Trophoblast cell (in vitro differentiated cells and primary cell): ENCODE results near the gene RHEBL1.

Source experiments
- DNase-seq, 2 donors: peaks; one replicate each; pipeline ENCODE4 v3.0.0-alpha.2; 2016
- H2AFZ ChIP-seq: 2 replicates; pipeline ENCODE4 v1.6.1; 2013; ENCODE audit warnings: low read length, moderate library complexity, mild to moderate bottlenecking; ENCODE audit not compliant: insufficient read depth, poor library complexity
- H2AK5ac ChIP-seq: 2 replicates; pipeline ENCODE4 v1.6.1; 2013; ENCODE audit warnings: mild to moderate bottlenecking, low read length
- H2BK120ac ChIP-seq: 2 replicates; pipeline ENCODE4 v1.6.1; 2013; ENCODE audit warnings: low read length, mild to moderate bottlenecking, moderate library complexity; ENCODE audit not compliant: insufficient read depth, poor library complexity
- H2BK12ac ChIP-seq: 2 replicates; pipeline ENCODE4 v1.6.1; 2013; ENCODE audit warnings: mild to moderate bottlenecking, low read length, moderate library complexity
- H2BK5ac ChIP-seq: 2 replicates; pipeline ENCODE4 v1.6.1; 2013; ENCODE audit warnings: low read length, low read depth, moderate library complexity, mild to moderate bottlenecking; ENCODE audit not compliant: poor library complexity
- H3K14ac ChIP-seq: 2 replicates; pipeline ENCODE4 v1.6.1; 2013; ENCODE audit warnings: mild to moderate bottlenecking, low read length
- H3K18ac ChIP-seq: 2 replicates; pipeline ENCODE4 v1.6.1; 2013; ENCODE audit warnings: mild to moderate bottlenecking, low read length
- H3K23ac ChIP-seq: 2 replicates; pipeline ENCODE4 v1.6.1; 2013; ENCODE audit warnings: low read length
- H3K27ac ChIP-seq: 2 replicates; pipeline ENCODE4 v1.5.1; 2013; ENCODE audit warnings: low read depth, mild to moderate bottlenecking, inconsistent platforms, low read length, moderate library complexity
- H3K27me3 ChIP-seq: 2 replicates; pipeline ENCODE4 v1.6.1; 2013; ENCODE audit warnings: inconsistent platforms, mild to moderate bottlenecking, low read length, moderate library complexity; ENCODE audit not compliant: insufficient read depth
- H3K36me3 ChIP-seq, 2 experiments: 1 replicate in 1 of 2; 2 replicates in 1 of 2; pipeline ENCODE4 v1.6.1; 2013; ENCODE audit warnings: low read length in 2 of 2, mild to moderate bottlenecking in 2 of 2, moderate library complexity in 1 of 2; ENCODE audit not compliant: insufficient read depth in 2 of 2, control insufficient read depth in 1 of 2
- H3K4ac ChIP-seq: 2 replicates; pipeline ENCODE4 v1.6.1; 2013; ENCODE audit warnings: low read depth, mild to moderate bottlenecking, low read length, moderate library complexity
- H3K4me1 ChIP-seq, 2 experiments: 1 replicate in 1 of 2; 2 replicates in 1 of 2; pipeline ENCODE4 v1.6.1; 2013; ENCODE audit warnings: low read length in 2 of 2, mild to moderate bottlenecking in 2 of 2, moderate library complexity in 1 of 2; ENCODE audit not compliant: insufficient read depth in 2 of 2, control insufficient read depth in 1 of 2
- H3K4me2 ChIP-seq: 2 replicates; pipeline ENCODE4 v1.6.1; 2013; ENCODE audit warnings: inconsistent platforms, mild to moderate bottlenecking, low read length, moderate library complexity
- H3K4me3 ChIP-seq: 2 replicates; pipeline ENCODE4 v1.5.1; 2013; ENCODE audit warnings: mild to moderate bottlenecking, low read depth, low read length, inconsistent platforms
- H3K79me1 ChIP-seq: one replicate; pipeline ENCODE4 v1.6.1; 2013; ENCODE audit warnings: low read length
- H3K79me2 ChIP-seq: 2 replicates; pipeline ENCODE4 v1.6.1; 2013; ENCODE audit warnings: low read length, mild to moderate bottlenecking; ENCODE audit not compliant: control insufficient read depth, insufficient read depth, poor library complexity
- H3K9ac ChIP-seq: 2 replicates; pipeline ENCODE4 v1.6.1; 2013; ENCODE audit warnings: mild to moderate bottlenecking, low read length
- H3K9me3 ChIP-seq: 2 replicates; pipeline ENCODE4 v1.6.1; 2013; ENCODE audit warnings: low read depth, mild to moderate bottlenecking, control low read depth, inconsistent platforms, low read length; ENCODE audit not compliant: insufficient read depth
- H4K12ac ChIP-seq: 2 replicates; pipeline ENCODE4 v1.6.1; 2013; ENCODE audit warnings: low read depth, mild to moderate bottlenecking, low read length, moderate library complexity
- H4K8ac ChIP-seq: 2 replicates; pipeline ENCODE4 v1.6.1; 2013; ENCODE audit warnings: low read depth, mild to moderate bottlenecking, low read length, moderate library complexity
- H4K91ac ChIP-seq: one replicate; pipeline ENCODE4 v1.6.1; 2013; ENCODE audit warnings: low read depth, mild to moderate bottlenecking, low read length, moderate library complexity
- WGBS: extraction: QIAGEN DNeasy Blood & Tissue Kit; methylation state at CpG from one replicate; pipeline ENCODE4 v1.1.7; 2013; ENCODE audit warnings: missing lambda C conversion rate; ENCODE audit not compliant: insufficient read length, insufficient coverage; ENCODE audit errors: extremely low coverage; 5-methylcytosine and 5-hydroxymethylcytosine counted together

Gene RHEBL1

DNA sequence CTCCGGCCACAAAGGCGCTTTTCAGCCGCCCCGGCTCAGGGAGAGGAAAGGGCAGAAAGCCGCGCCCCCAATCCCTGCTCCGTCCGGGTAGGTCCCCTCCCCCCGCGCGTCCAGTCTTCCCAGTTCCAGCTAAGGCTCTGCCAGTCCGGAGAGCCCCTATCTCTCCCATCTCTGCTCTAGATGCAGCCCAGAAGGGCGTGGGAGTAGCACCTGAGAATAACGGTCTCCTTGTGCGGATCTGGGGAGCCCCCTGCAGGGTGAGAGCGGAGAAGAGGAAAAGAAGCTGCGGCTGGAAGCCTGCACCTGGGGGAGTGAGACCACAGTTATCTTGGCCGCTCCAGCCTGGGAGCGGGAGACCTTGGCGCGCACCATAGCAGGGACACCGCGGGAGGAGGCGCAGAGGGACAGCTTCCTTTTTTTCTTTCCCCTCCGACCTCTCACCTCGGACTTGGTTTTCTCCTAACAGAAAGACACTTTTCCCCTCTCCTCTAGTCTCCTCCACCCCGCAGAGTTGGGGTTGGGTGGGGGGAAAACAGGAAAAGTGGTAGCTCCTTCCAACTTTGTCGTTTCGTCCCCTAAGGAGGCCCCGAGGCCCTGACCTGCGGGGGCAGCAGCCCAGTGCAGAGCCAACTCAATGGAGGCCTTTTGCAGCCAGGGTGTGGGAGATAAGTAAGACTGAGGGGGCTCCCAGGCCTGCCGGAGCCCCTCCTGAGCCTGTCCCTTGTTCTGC is 22.5 kb upstream of the RHEBL1 start:
- H3K4me3 ChIP-seq: no peak overlapping the region
- no peak overlapping the region for H4K8ac ChIP-seq
- no peak overlapping the region for H3K9ac ChIP-seq
- H2AK5ac ChIP-seq: no peak overlapping the region
- DNase-seq: no peak
- H3K4ac ChIP-seq: no peak overlapping the region
- no peak overlapping the region for H3K23ac ChIP-seq
- H3K14ac ChIP-seq: no peak overlapping the region
- H3K36me3 ChIP-seq: peaks cover 5 to 10% of the 10 kb centered on the region in 2 experiments
- H4K12ac ChIP-seq: no peak overlapping the region
- no peak overlapping the region for H4K91ac ChIP-seq
- no peak overlapping the region for H3K18ac ChIP-seq
- no peaks in the 10 kb centered on the region for H3K79me1 ChIP-seq
- peak overlapping the region; percentile 5 for H3K4me2 ChIP-seq
- no peaks in the 10 kb centered on the region for H3K79me2 ChIP-seq
- no peak overlapping the region for H2BK5ac ChIP-seq
- no peak overlapping the region for H2BK12ac ChIP-seq
- H2BK120ac ChIP-seq: no peak overlapping the region
- WGBS: no CpG with 5 or more reads among the region's 32 CpGs
- peaks cover 12 to 29% of the 10 kb centered on the region in 2 experiments for H3K4me1 ChIP-seq
- peaks cover 6% of the 10 kb centered on the region for H3K9me3 ChIP-seq
- peaks cover 70% of the 10 kb centered on the region for H3K27me3 ChIP-seq
- H3K27ac ChIP-seq: no peak overlapping the region
- no peak overlapping the region for H2AFZ ChIP-seq

DNA sequence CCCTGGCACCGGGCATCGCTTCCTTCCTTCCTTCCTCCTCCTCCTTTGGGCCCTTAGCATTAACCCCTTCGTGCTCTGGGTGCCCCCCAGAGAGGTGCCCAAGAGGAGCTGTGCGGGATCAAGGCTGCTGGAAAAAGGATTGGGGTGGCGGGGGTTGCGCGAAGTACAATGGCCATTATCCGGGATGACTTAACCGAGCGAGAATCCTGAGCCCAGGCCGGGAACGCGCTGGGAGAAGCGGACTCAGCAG is 22.0 kb upstream of the RHEBL1 start:
- H3K27ac ChIP-seq: no peak overlapping the region
- no peak overlapping the region for H3K18ac ChIP-seq
- peaks cover under 1 to 6% of the 10 kb centered on the region in 2 experiments for H3K36me3 ChIP-seq
- H2BK120ac ChIP-seq: no peak overlapping the region
- WGBS: no CpG with 5 or more reads among the region's 14 CpGs
- H2BK12ac ChIP-seq: no peak overlapping the region
- H4K8ac ChIP-seq: no peak overlapping the region
- no peak overlapping the region for H3K4ac ChIP-seq
- no peak overlapping the region for H3K9ac ChIP-seq
- no peak overlapping the region for H3K4me3 ChIP-seq
- no peaks in the 10 kb centered on the region for H3K79me1 ChIP-seq
- no peak overlapping the region for H4K12ac ChIP-seq
- H3K27me3 ChIP-seq: peaks cover 70% of the 10 kb centered on the region
- H3K9me3 ChIP-seq: peaks cover 6% of the 10 kb centered on the region
- H3K4me2 ChIP-seq: peak overlapping the region; percentile 31
- peaks cover 12 to 29% of the 10 kb centered on the region in 2 experiments for H3K4me1 ChIP-seq
- H3K14ac ChIP-seq: no peak overlapping the region
- H2AFZ ChIP-seq: no peak overlapping the region
- no peaks in the 10 kb centered on the region for H3K79me2 ChIP-seq
- no peak overlapping the region for H2AK5ac ChIP-seq
- H4K91ac ChIP-seq: no peak overlapping the region
- no peak overlapping the region for H2BK5ac ChIP-seq
- no peak overlapping the region for H3K23ac ChIP-seq
- DNase-seq: peak in 1 of 2 donors; percentile 32

DNA sequence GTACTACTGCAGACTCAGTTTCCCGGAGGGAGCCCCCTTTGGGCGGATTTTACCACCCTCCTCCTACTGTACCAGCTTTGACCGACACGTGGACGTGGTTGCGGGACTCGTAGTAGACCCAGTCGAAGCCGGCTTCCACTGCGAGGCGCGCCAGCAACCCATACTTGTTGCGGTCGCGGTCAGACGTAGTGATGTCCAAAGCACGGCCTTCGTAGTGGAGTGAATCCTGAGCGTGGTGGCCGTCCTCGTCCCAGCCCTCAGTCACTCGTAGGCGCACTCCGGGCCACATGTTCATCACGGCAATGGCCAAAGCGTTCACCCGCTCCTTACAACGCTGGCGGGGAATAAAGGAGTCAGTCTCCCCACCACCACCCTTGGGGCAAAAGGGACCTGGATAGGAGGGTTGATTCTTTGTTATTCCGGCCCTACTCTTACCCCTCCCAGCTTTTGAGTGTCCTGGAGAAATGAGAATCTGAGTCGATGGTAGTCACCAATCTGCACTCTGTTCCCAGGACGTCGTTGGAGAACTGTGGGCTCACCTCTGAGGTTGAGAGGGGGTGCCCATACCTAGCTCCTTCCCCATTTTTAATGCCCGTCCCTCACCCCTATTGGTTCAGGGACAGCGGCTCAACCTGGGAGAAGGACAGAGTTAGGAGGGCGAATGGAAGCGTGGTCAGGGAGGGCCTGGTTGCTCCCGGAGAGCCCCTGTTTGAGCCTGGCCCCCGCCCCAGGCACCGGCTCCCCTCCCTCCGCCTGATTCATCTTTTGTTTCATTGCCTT is 21.5 kb upstream of the RHEBL1 start:
- Histone ChIP-seq H3K9ac (no peak overlapping the region), H2BK12ac (no peak overlapping the region), H3K27me3 (peaks cover 70% of the 10 kb centered on the region), H3K36me3 (peaks cover 0 to 2% of the 10 kb centered on the region in 2 experiments), H3K4me3 (no peak overlapping the region), H3K79me2 (no peaks in the 10 kb centered on the region), H4K8ac (no peak overlapping the region), H2BK120ac (no peak overlapping the region), H2BK5ac (no peak overlapping the region), H3K27ac (no peak overlapping the region), H3K14ac (no peak overlapping the region), H3K79me1 (no peaks in the 10 kb centered on the region), H4K12ac (no peak overlapping the region), H3K4ac (no peak overlapping the region), H2AFZ (no peak overlapping the region), H3K23ac (no peak overlapping the region), H3K9me3 (peaks cover 6% of the 10 kb centered on the region), H3K4me1 (peaks cover 12 to 29% of the 10 kb centered on the region in 2 experiments), H3K18ac (no peak overlapping the region), H2AK5ac (no peak overlapping the region), H4K91ac (no peak overlapping the region), H3K4me2 (no peak overlapping the region)
- WGBS: no CpG with 5 or more reads among the region's 41 CpGs
- no peak for DNase-seq

DNA sequence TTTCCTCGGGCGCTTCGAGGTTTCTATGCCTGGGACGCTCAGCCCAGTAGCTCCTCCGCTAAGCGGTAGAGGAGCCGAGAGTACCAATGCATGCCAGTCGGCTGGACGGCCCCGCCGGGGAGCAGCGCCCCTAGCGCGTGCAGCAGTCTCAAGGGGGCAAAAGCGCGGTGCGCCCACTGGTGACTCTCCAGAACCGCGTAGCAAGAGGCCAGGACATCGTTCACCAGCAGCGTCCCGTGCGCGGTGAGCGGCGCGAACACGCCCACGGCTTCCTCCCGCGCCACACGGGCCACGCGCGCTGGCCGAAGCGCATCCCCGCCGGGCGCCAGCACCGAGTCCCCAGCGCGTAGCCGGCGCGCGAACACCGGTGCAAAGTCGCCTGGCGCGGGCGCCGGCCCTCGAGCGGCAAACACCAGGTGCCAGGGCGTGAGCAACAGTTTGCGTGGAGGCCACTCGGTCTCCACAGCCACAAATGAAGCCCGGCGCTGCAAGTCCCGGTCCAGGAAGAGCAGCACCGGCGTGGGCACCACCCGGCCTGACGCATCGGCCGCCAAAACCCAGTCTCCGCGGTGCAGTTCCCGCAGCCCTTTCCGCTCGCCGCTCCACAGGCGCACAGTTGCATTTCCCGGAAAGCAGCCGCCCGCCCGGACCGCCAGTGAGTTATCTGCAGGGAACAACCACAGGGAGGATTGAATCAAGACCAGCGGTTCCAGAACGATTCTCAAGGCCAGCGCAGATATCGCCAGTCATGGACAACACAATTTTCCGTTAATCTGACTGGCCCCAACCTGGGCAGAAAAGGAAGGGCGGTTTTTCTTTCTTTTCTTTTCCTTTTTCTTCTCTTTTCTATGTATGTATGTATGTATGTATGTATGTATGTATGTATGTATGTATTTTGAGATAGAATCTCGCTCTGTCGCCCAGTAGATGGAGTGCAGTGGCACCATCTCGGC is 20.3 kb upstream of the RHEBL1 start:
- Histone ChIP-seq H3K23ac (peak overlapping the region; percentile 47), H3K4me1 (peaks cover 12 to 29% of the 10 kb centered on the region in 2 experiments), H2BK120ac (no peak overlapping the region), H4K8ac (no peak overlapping the region), H3K27me3 (peaks cover 65% of the 10 kb centered on the region), H3K27ac (no peak overlapping the region), H3K4ac (no peak overlapping the region), H3K14ac (no peak overlapping the region), H3K4me3 (peak overlapping the region; percentile 39), H3K79me1 (no peaks in the 10 kb centered on the region), H2BK12ac (no peak overlapping the region), H4K12ac (no peak overlapping the region), H2BK5ac (no peak overlapping the region), H3K4me2 (peak overlapping the region; percentile 47), H3K9me3 (peaks cover 6% of the 10 kb centered on the region), H4K91ac (no peak overlapping the region), H3K9ac (no peak overlapping the region), H2AFZ (no peak overlapping the region), H3K79me2 (no peaks in the 10 kb centered on the region), H3K36me3 (no peaks in the 10 kb centered on the region), H3K18ac (no peak overlapping the region), H2AK5ac (no peak overlapping the region)
- peak; percentile 26 to 57 for DNase-seq
- no CpG with 5 or more reads among the region's 88 CpGs for WGBS
